GM12892 (cell line): ENCODE results near the gene IGF1R.

Experiments
- POLR2A ChIP-seq: IDR thresholded peaks from 2 replicates; pipeline ENCODE4 v1.6.1; 2011; ENCODE audit warnings: low read depth, low read length, control low read depth
- POLR2AphosphoS5 ChIP-seq: IDR thresholded peaks from 2 replicates; pipeline ENCODE4 v1.6.1; 2011; ENCODE audit warnings: low read depth, low read length, control low read depth
- TAF1 ChIP-seq: IDR thresholded peaks from 2 replicates; pipeline ENCODE4 v1.6.1; 2011; ENCODE audit warnings: low read depth, mild to moderate bottlenecking, control low read depth, low read length, borderline replicate concordance

DNA sequence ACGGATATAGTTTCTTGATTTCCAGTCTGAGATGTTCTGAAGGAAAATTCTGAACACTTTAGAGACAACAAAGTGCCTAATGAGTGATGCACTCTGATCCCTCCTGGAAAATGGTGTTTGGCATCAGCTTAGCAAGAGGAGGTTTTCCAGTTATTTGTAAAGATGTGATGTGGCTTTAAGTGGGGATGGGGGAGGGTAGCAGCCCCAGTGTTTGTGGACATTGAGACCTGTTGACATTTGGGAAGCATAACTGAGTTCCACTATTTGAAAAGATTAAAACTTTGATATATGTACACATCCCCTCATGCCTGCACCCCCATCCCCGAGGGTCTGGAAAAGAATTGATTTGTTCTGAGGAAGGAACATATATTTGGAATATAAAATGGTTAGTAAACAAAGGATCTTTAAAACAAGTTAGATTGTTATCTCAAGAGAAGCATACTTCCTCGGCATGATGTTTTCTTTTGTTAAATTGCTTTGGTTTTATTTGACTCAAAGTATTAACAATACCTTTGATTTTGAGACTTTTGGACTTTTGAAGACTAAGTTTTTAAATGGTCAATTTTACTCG is 6.5 kb downstream of the IGF1R start:
- no peak for TF ChIP-seq POLR2A
- TF ChIP-seq POLR2AphosphoS5 = no peak
- TF ChIP-seq TAF1 = no peak
